Choroid plexus epithelial cell (primary cell): ENCODE results near the gene C10orf62.

Experiments
- DNase-seq: peaks from one replicate; pipeline ENCODE4 v3.0.0-alpha.2; 2010; ENCODE audit warnings: low read depth
- H3K4me3 ChIP-seq: 2 replicates; pipeline ENCODE4 v1.5.1; 2011; ENCODE audit warnings: low read depth, mild to moderate bottlenecking, control low read depth, low read length, moderate library complexity
- TF ChIP-seq, protein P1 (sequence below): conservative IDR thresholded peaks from 2 replicates; pipeline ENCODE4 v1.5.1; 2011; ENCODE audit warnings: low read depth, mild to moderate bottlenecking, control low read depth, inconsistent platforms, low read length, moderate library complexity

C10orf62 gene

GRCh38 chr10:97627731-97628130 lies 38.2 kb downstream of the C10orf62 start:
- no peak overlapping the region for H3K4me3 ChIP-seq
- TF ChIP-seq, protein P1, sequence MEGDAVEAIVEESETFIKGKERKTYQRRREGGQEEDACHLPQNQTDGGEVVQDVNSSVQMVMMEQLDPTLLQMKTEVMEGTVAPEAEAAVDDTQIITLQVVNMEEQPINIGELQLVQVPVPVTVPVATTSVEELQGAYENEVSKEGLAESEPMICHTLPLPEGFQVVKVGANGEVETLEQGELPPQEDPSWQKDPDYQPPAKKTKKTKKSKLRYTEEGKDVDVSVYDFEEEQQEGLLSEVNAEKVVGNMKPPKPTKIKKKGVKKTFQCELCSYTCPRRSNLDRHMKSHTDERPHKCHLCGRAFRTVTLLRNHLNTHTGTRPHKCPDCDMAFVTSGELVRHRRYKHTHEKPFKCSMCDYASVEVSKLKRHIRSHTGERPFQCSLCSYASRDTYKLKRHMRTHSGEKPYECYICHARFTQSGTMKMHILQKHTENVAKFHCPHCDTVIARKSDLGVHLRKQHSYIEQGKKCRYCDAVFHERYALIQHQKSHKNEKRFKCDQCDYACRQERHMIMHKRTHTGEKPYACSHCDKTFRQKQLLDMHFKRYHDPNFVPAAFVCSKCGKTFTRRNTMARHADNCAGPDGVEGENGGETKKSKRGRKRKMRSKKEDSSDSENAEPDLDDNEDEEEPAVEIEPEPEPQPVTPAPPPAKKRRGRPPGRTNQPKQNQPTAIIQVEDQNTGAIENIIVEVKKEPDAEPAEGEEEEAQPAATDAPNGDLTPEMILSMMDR = no peak
- no peak for DNase-seq

DNA sequence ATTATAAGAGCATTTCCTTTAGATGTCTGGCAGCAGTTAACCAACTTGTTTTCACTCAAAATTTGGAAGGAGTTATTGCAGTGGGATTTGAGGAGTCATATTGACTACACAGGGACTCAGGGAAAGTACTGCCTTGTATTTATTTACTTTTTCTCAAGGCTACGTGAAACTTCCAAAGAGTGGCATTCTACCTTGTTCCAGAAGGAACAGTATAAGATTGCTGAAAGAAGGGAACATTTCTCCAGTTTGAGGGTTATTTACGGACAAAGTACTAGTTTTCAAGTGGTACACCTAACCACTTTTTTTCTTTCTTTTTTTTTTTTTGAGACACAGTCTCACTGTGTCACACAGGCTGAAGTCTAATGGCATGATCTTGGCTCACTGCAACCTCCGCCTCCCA lies 38.7 kb downstream of the C10orf62 start:
- no peak for DNase-seq
- TF ChIP-seq, protein P1 = no peak
- H3K4me3 ChIP-seq = no peak overlapping the region

DNA sequence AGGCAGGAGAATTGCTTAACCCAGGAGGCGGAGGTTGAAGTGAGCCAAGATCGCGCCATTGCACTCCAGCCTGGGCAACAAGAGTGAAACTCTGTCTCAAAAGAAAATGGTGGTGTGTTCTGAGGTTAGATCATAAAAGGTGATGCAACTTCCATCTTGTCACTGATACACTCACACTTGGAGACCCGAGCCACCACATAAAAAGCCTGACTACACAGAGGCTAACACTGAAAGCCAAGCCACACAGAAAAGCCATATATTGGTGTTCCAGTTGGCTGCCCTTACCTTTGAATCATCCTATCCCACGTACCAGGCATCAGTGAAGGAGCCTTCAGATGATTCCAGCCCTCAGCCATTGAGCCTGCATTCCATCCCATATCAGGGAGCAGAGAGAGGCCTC lies 39.8 kb downstream of the C10orf62 start:
- no peak overlapping the region for H3K4me3 ChIP-seq
- no peak for DNase-seq
- TF ChIP-seq, protein P1 = no peak

- no peak overlapping the region for H3K4me3 ChIP-seq
- DNase-seq = no peak
- TF ChIP-seq, protein P1 = no peak
Measured at GRCh38 chr10:97631098-97631497, 41.6 kb downstream of the C10orf62 start.

GRCh38 chr10:97632949-97633884 lies 43.7 kb downstream of the C10orf62 start, which contains the start of gene MORN4:
TSS of gene MORN4 (minus strand) at chr10:97633500. CDS start at chr10:97619653, 13,847 bp downstream.
- TF ChIP-seq, protein P1 = no peak
- DNase-seq = peak; percentile 92
- H3K4me3 ChIP-seq = peak within 1 kb of the TSS; percentile 95

DNA sequence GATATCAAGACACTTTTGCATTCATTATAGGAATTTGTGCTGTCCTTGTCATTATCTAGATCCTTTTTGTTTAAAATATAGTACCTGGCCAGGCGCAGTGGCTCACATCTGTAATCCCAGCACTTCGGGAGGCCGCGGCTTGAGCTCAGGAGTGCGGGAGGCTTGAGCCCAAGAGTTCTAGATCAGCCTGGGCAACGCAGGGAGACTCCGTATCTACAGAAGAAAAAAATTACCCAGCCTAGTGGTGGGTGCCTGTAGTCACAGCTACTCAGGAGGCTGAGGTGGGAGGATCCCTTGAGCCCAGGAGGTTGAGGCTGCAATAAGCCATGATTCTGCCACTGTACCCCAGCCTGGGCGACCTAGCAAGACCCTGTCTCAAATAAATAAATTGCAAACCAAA lies 44.4 kb downstream of the C10orf62 start:
- TF ChIP-seq, protein P1 = peak; percentile 16
- peak overlapping the region; percentile 95 for H3K4me3 ChIP-seq
- peak; percentile 7 for DNase-seq
